ENCODE results near the gene OR6S1. TPM values are rescaled to one million over a fixed set of nuclear protein-coding genes. Genes with fewer than 3 reads are reported as not detected.
A peak's percentile ranks its signal among the peaks of the same experiment; 100 is the strongest.

The OR6S1 gene, protein sequence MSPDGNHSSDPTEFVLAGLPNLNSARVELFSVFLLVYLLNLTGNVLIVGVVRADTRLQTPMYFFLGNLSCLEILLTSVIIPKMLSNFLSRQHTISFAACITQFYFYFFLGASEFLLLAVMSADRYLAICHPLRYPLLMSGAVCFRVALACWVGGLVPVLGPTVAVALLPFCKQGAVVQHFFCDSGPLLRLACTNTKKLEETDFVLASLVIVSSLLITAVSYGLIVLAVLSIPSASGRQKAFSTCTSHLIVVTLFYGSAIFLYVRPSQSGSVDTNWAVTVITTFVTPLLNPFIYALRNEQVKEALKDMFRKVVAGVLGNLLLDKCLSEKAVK
- not detected for total RNA-seq
- not detected for polyA plus RNA-seq (ENCODE audit: insufficient read length in 6 of 6)
- long read RNA-seq, donor 1 = 0 reads
- long read RNA-seq, donor 2 = 0 reads
- long read RNA-seq, donor 3 = 0 reads
- long read RNA-seq, donor 4 = 0 reads
- long read RNA-seq, donor 5 = 0 reads
- long read RNA-seq, donor 6 = 0 reads
- long read RNA-seq, donor 7 = 0 reads
- long read RNA-seq, donor 8 = 0 reads
- long read RNA-seq, donor 9 = 0 reads
- long read RNA-seq, donor 10 = 0 reads
- long read RNA-seq, donor 11 = 0 reads
- long read RNA-seq, donor 12 = 0 reads

DNA sequence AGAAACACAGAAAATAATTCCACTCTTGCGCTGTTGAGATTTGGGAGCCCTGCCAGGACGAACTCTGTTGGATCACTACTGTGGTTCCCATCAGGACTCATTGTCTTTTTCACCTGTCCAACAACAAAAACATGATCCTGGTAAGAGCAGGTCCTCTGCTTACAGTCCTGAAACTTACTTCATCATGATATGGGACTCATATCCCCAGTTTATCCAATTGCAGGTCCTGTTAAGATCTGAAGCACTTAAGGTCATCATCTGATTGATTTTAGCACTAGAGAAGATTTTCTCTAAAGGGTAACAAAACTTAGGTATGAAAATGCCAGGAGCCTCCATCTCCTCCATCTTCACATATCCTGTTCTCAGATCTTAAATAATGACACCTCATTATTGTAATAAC is at the start of gene OR6S1:
Gene OR6S1 (minus strand): TSS at position 101 of the 400 bp plus-strand sequence. CDS start 0 bp downstream, at position 101.
- TF ChIP-seq, protein P1, sequence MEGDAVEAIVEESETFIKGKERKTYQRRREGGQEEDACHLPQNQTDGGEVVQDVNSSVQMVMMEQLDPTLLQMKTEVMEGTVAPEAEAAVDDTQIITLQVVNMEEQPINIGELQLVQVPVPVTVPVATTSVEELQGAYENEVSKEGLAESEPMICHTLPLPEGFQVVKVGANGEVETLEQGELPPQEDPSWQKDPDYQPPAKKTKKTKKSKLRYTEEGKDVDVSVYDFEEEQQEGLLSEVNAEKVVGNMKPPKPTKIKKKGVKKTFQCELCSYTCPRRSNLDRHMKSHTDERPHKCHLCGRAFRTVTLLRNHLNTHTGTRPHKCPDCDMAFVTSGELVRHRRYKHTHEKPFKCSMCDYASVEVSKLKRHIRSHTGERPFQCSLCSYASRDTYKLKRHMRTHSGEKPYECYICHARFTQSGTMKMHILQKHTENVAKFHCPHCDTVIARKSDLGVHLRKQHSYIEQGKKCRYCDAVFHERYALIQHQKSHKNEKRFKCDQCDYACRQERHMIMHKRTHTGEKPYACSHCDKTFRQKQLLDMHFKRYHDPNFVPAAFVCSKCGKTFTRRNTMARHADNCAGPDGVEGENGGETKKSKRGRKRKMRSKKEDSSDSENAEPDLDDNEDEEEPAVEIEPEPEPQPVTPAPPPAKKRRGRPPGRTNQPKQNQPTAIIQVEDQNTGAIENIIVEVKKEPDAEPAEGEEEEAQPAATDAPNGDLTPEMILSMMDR (IDR thresholded peaks at IDR 0.05) = no peak
- ATAC-seq (no peak), DNase-seq (no peak)
- Histone ChIP-seq H3K9me3 (no peaks in the 10 kb centered on the region), H3K27me3 (peaks cover 5 to 66% of the 10 kb centered on the region in 2 donors), H3K4me3 (no peak within 1 kb of the TSS), H3K36me3 (no peaks in the 10 kb centered on the region), H3K4me1 (no peaks in the 10 kb centered on the region), H3K27ac (no peak within 1 kb of the TSS)
- intact Hi-C loops (cut with DNase I) = no loop called here

DNA sequence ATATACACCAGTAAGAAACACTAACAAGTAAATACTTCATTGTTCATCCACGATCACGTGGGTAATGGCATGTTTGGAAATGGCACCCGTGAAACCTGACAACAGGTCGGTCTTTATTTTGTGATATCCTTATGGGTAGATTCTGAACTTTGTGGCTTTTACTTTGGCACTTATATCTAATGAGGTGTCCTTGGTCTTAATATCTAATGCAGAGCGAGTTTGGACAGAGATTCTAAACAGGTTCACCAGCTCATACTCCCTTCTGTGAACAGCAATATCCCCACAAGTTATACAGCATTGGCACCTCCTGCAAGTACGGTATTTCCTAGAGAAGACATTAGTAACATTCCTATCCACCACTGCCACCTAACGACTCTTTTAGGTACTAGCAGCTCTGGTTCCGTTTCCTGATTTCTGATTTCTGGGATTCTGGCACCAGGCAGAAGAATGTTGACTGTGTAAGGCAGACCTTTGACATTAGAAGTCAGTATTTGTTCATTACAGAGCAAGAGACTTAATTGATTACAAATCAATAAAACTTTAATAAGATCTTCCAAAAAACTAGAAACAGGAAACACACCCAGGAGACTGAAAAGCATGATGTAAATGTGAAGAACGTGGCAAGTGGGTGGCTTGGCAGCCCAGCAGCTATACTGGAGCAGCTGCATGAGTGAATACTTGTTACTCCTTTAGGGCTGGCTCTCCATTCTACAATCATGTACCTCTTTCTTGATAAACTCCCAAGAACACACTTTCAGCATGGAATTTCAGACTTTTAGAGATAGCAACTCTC is 49.6 kb upstream of the OR6S1 start:
- no peaks in the 10 kb centered on the region for H3K27me3 ChIP-seq
- no peak overlapping the region for H3K4me3 ChIP-seq
- H3K36me3 ChIP-seq = no peaks in the 10 kb centered on the region
- DNase-seq (peak in 2 of 4 donors; percentile 64 to 80), ATAC-seq (peak; percentile 97)
- H3K27ac ChIP-seq = no peak overlapping the region
- H3K9me3 ChIP-seq = no peaks in the 10 kb centered on the region
- intact Hi-C loops (cut with DNase I) = no loop called here
- H3K4me1 ChIP-seq = peaks cover 11 to 14% of the 10 kb centered on the region in 2 donors
- TF ChIP-seq, protein P1 (IDR thresholded peaks at IDR 0.05) = peak; percentile 72 to 88

DNA sequence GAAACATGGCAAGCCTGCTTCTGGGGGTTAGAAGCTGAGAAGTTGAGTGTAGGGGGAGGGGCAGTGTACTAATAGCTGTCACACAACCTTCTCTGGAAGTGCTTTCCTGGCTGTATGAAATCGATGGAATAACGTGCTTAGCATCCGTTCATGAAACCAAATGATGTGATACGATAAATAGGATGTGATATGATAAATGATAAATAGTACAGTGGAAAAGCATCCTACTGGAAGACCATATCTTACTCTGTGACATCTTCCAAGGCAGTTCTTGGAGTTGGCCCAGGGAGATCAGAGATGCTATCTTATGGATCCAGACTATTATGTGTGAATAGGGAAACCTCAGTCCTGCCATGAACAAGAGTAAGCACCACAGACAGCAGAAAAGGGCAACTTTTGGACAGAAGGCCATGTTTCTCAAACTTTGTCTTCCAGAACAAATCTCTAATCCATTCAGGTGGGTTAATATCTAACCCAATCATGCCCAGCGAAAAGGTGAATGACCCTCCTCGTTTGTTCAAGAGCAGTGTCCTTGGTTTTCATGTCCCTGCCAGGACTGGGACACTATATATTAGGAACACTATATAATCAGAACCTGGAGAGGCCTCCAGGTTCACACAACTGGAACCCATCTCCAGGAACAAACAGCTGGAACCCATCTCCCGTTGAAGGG is 46.8 kb upstream of the OR6S1 start, which contains the start of gene ANG:
Gene ANG (plus strand): TSS at position 598 of the 673 bp plus-strand sequence. CDS start 4,801 bp downstream, outside the sequence.
- DNase-seq (no peak), ATAC-seq (no peak)
- Histone ChIP-seq H3K4me3 (no peak within 1 kb of the TSS), H3K4me1 (peaks cover 11 to 40% of the 10 kb centered on the region in 2 donors), H3K27me3 (no peaks in the 10 kb centered on the region), H3K27ac (no peak within 1 kb of the TSS), H3K36me3 (no peaks in the 10 kb centered on the region), H3K9me3 (no peaks in the 10 kb centered on the region)
- TF ChIP-seq, protein P1 (IDR thresholded peaks at IDR 0.05) = no peak
- intact Hi-C loops (cut with DNase I) = loop anchor here in 1 of 2 donors (5.0 kb wide), 1 partner anchor 76 kb away; no protein-coding TSS in a partner anchor

DNA sequence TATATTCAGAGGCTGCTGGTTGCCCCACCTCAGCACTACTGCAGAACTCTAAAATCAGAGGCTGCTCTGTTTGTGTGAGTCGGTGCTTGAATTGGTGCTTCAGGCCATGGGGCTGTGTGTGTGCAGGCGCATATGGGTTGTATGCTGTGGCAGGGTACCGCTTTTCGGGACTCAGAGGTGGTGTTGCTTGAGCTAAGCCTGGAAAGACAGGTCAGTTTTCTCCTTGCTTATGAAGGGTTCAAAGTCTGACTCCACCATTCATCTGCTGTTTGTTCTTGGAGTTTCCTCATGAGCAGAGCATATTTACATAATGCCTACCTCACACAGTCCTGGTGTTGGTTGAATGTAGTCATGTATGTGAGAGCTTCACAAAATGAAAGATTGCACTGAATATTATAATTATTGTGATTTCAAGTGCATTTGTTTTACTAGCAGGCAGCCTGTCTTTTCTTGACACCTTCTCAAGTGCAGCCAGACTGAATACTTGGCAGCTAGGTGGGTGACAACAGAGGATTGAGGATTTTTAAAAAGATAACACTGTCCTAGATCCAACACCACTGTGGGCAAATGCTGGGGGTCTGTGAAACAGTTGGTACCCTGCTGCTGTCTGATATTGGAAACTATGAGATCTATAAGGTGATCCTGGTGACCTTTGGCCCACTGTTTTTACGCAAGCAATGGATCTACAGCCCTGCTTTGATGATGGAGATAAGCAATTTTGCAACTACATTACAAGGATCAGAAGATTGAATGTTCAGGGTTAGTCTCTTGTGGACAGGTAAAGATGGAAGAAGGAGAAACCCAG is 46.1 kb upstream of the OR6S1 start:
- TF ChIP-seq, protein P1 (IDR thresholded peaks at IDR 0.05) = no peak
- peaks cover 11 to 40% of the 10 kb centered on the region in 2 donors for H3K4me1 ChIP-seq
- H3K4me3 ChIP-seq = no peak overlapping the region
- DNase-seq = no peak
- no peaks in the 10 kb centered on the region for H3K9me3 ChIP-seq
- no peak for ATAC-seq
- no peak overlapping the region for H3K27ac ChIP-seq
- H3K27me3 ChIP-seq = no peaks in the 10 kb centered on the region
- H3K36me3 ChIP-seq = no peaks in the 10 kb centered on the region
- intact Hi-C loops (cut with DNase I) = loop anchor here in 1 of 2 donors (5.0 kb wide), 1 partner anchor 75 kb away; no protein-coding TSS in a partner anchor

Data from left lung (tissue), 14 donors.